ENCODE measurements around the gene ATP4B.

ATP4B gene

DNA sequence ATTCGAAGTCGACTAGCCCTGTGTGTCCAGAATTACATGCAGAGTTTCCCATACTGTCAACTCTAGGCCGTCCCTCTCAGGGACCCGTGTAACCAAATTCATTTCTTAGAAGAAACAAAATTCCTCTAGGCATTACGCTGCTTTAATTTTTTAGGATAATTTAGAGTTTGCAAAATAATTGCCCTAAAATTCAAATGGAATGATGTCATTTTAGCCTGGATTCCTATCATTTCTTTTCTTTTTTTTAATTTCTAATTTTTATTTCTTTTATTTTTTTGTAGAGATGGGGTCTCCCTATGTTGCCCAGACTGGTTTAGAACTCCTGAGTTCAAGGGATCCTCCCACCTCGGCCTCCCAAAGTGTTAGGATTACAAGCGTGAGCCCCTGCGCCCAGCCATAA, 1.3 kb upstream of the ATP4B start:
- Histone ChIP-seq H2BK15ac (ENCODE audit: low read depth, poor library complexity, severe bottlenecking) (no peak overlapping the region), H3K14ac (ENCODE audit: low read length in 2 of 2) (no peak overlapping the region), H3K36me3 (ENCODE audit: control insufficient read depth in 1 of 2, insufficient read depth in 2 of 2, low read depth in 1 of 2, low read length in 2 of 2) (no peaks in the 10 kb centered on the region), H3K4me3 (ENCODE audit: insufficient read depth in 1 of 2, low read depth in 1 of 2, low read length in 2 of 2) (no peak overlapping the region), H3K27ac (ENCODE audit: low read length, poor library complexity, severe bottlenecking) (no peak overlapping the region), H3K9me3 (ENCODE audit: control insufficient read depth, low read length) (peaks cover 31% of the 10 kb centered on the region), H3K79me1 (replicated peaks; ENCODE audit: low read length, poor library complexity, severe bottlenecking) (no peaks in the 10 kb centered on the region), H3K4me1 (ENCODE audit: control insufficient read depth, insufficient read depth, low read depth, low read length) (peaks cover 15% of the 10 kb centered on the region), H2AK5ac (ENCODE audit: low read length, severe bottlenecking) (no peak overlapping the region), H3K27me3 (ENCODE audit: control insufficient read depth in 1 of 2, insufficient read depth in 1 of 2, low read length in 2 of 2) (peaks cover 0 to 39% of the 10 kb centered on the region in 2 experiments), H2AFZ (ENCODE audit: low read depth, low read length) (no peak overlapping the region), H3K9ac (ENCODE audit: low read length) (no peak overlapping the region), H3K4me2 (ENCODE audit: low read length, poor library complexity, severe bottlenecking) (no peak overlapping the region), H3K18ac (ENCODE audit: low read depth in 1 of 2, low read length in 2 of 2) (no peak overlapping the region), H2BK120ac (ENCODE audit: low read depth, low read length) (no peak overlapping the region), H4K91ac (ENCODE audit: low read length) (no peak overlapping the region), H3K4ac (ENCODE audit: low read depth in 1 of 2, low read length in 2 of 2) (no peak overlapping the region), H3K23ac (ENCODE audit: low read length in 2 of 2) (no peak overlapping the region), H2BK12ac (ENCODE audit: low read length in 2 of 2) (no peak overlapping the region), H4K8ac (ENCODE audit: low read length) (no peak overlapping the region), H2BK5ac (ENCODE audit: low read depth, low read length, poor library complexity, severe bottlenecking) (no peak overlapping the region)
- DNase-seq, result no peak
- WGBS, result 93% methylated on average over 5 of the region's 8 CpGs

GRCh38 chr13:113658836-113659235, 838 bp upstream of the ATP4B start:
- H3K4ac ChIP-seq (ENCODE audit: low read depth in 1 of 2, low read length in 2 of 2), result no peak overlapping the region
- H4K91ac ChIP-seq (ENCODE audit: low read length), result no peak overlapping the region
- no peak overlapping the region for H4K8ac ChIP-seq (ENCODE audit: low read length)
- H2BK15ac ChIP-seq (ENCODE audit: low read depth, poor library complexity, severe bottlenecking), result no peak overlapping the region
- no peaks in the 10 kb centered on the region for H3K36me3 ChIP-seq (ENCODE audit: control insufficient read depth in 1 of 2, insufficient read depth in 2 of 2, low read depth in 1 of 2, low read length in 2 of 2)
- no peak overlapping the region for H3K4me2 ChIP-seq (ENCODE audit: low read length, poor library complexity, severe bottlenecking)
- H2BK5ac ChIP-seq (ENCODE audit: low read depth, low read length, poor library complexity, severe bottlenecking), result no peak overlapping the region
- no peak overlapping the region for H2BK12ac ChIP-seq (ENCODE audit: low read length in 2 of 2)
- no peak overlapping the region for H3K4me3 ChIP-seq (ENCODE audit: insufficient read depth in 1 of 2, low read depth in 1 of 2, low read length in 2 of 2)
- no peak overlapping the region for H2AFZ ChIP-seq (ENCODE audit: low read depth, low read length)
- H3K23ac ChIP-seq (ENCODE audit: low read length in 2 of 2), result no peak overlapping the region
- peaks cover 17% of the 10 kb centered on the region for H3K4me1 ChIP-seq (ENCODE audit: control insufficient read depth, insufficient read depth, low read depth, low read length)
- 85% methylated on average over 14 of the region's 14 CpGs for WGBS
- H3K9ac ChIP-seq (ENCODE audit: low read length), result no peak overlapping the region
- no peak overlapping the region for H3K27ac ChIP-seq (ENCODE audit: low read length, poor library complexity, severe bottlenecking)
- no peak overlapping the region for H2BK120ac ChIP-seq (ENCODE audit: low read depth, low read length)
- no peak overlapping the region for H2AK5ac ChIP-seq (ENCODE audit: low read length, severe bottlenecking)
- H3K14ac ChIP-seq (ENCODE audit: low read length in 2 of 2), result no peak overlapping the region
- DNase-seq, result no peak
- no peak overlapping the region for H3K18ac ChIP-seq (ENCODE audit: low read depth in 1 of 2, low read length in 2 of 2)
- H3K27me3 ChIP-seq (ENCODE audit: control insufficient read depth in 1 of 2, insufficient read depth in 1 of 2, low read length in 2 of 2), result peaks cover 0 to 41% of the 10 kb centered on the region in 2 experiments
- H3K9me3 ChIP-seq (ENCODE audit: control insufficient read depth, low read length), result peaks cover 31% of the 10 kb centered on the region
- no peaks in the 10 kb centered on the region for H3K79me1 ChIP-seq (replicated peaks; ENCODE audit: low read length, poor library complexity, severe bottlenecking)

GRCh38 chr13:113656831-113657671, 947 bp downstream of the ATP4B start:
- Histone ChIP-seq H2AFZ (ENCODE audit: low read depth, low read length) (no peak overlapping the region), H3K9me3 (ENCODE audit: control insufficient read depth, low read length) (peaks cover 26% of the 10 kb centered on the region), H3K36me3 (ENCODE audit: control insufficient read depth in 1 of 2, insufficient read depth in 2 of 2, low read depth in 1 of 2, low read length in 2 of 2) (no peaks in the 10 kb centered on the region), H3K14ac (ENCODE audit: low read length in 2 of 2) (no peak overlapping the region), H3K4me1 (ENCODE audit: control insufficient read depth, insufficient read depth, low read depth, low read length) (peaks cover 34% of the 10 kb centered on the region), H3K9ac (ENCODE audit: low read length) (no peak overlapping the region), H3K4me3 (ENCODE audit: insufficient read depth in 1 of 2, low read depth in 1 of 2, low read length in 2 of 2) (no peak overlapping the region), H3K27ac (ENCODE audit: low read length, poor library complexity, severe bottlenecking) (no peak overlapping the region), H2BK15ac (ENCODE audit: low read depth, poor library complexity, severe bottlenecking) (no peak overlapping the region), H3K23ac (ENCODE audit: low read length in 2 of 2) (no peak overlapping the region), H2BK12ac (ENCODE audit: low read length in 2 of 2) (no peak overlapping the region), H4K91ac (ENCODE audit: low read length) (no peak overlapping the region), H3K27me3 (ENCODE audit: control insufficient read depth in 1 of 2, insufficient read depth in 1 of 2, low read length in 2 of 2) (peaks cover 0 to 43% of the 10 kb centered on the region in 2 experiments), H3K4ac (ENCODE audit: low read depth in 1 of 2, low read length in 2 of 2) (no peak overlapping the region), H3K4me2 (ENCODE audit: low read length, poor library complexity, severe bottlenecking) (no peak overlapping the region), H2BK5ac (ENCODE audit: low read depth, low read length, poor library complexity, severe bottlenecking) (no peak overlapping the region), H3K18ac (ENCODE audit: low read depth in 1 of 2, low read length in 2 of 2) (no peak overlapping the region), H2BK120ac (ENCODE audit: low read depth, low read length) (no peak overlapping the region), H3K79me1 (replicated peaks; ENCODE audit: low read length, poor library complexity, severe bottlenecking) (no peaks in the 10 kb centered on the region), H4K8ac (ENCODE audit: low read length) (no peak overlapping the region), H2AK5ac (ENCODE audit: low read length, severe bottlenecking) (no peak overlapping the region)
- WGBS, result 93% methylated on average over 42 of the region's 42 CpGs
- no peak for DNase-seq

- no peak overlapping the region for H4K8ac ChIP-seq (ENCODE audit: low read length)
These were observed 1.9 kb downstream of the ATP4B start for GRCh38 chr13:113656003-113656588.

More at GRCh38 chr13:113656003-113656588, 1.9 kb downstream of the ATP4B start:
- Histone ChIP-seq H2AK5ac (ENCODE audit: low read length, severe bottlenecking) (no peak overlapping the region), H3K79me1 (replicated peaks; ENCODE audit: low read length, poor library complexity, severe bottlenecking) (peaks cover 4% of the 10 kb centered on the region), H4K91ac (ENCODE audit: low read length) (no peak overlapping the region), H3K14ac (ENCODE audit: low read length in 2 of 2) (no peak overlapping the region), H3K23ac (ENCODE audit: low read length in 2 of 2) (no peak overlapping the region), H3K9ac (ENCODE audit: low read length) (no peak overlapping the region), H3K18ac (ENCODE audit: low read depth in 1 of 2, low read length in 2 of 2) (no peak overlapping the region), H3K27ac (ENCODE audit: low read length, poor library complexity, severe bottlenecking) (no peak overlapping the region), H3K27me3 (ENCODE audit: control insufficient read depth in 1 of 2, insufficient read depth in 1 of 2, low read length in 2 of 2) (peaks cover 0 to 43% of the 10 kb centered on the region in 2 experiments), H2BK5ac (ENCODE audit: low read depth, low read length, poor library complexity, severe bottlenecking) (no peak overlapping the region), H2AFZ (ENCODE audit: low read depth, low read length) (no peak overlapping the region), H3K4me1 (ENCODE audit: control insufficient read depth, insufficient read depth, low read depth, low read length) (peaks cover 41% of the 10 kb centered on the region), H2BK120ac (ENCODE audit: low read depth, low read length) (no peak overlapping the region), H2BK15ac (ENCODE audit: low read depth, poor library complexity, severe bottlenecking) (no peak overlapping the region), H3K36me3 (ENCODE audit: control insufficient read depth in 1 of 2, insufficient read depth in 2 of 2, low read depth in 1 of 2, low read length in 2 of 2) (no peaks in the 10 kb centered on the region), H3K4me3 (ENCODE audit: insufficient read depth in 1 of 2, low read depth in 1 of 2, low read length in 2 of 2) (no peak overlapping the region), H3K4ac (ENCODE audit: low read depth in 1 of 2, low read length in 2 of 2) (no peak overlapping the region), H3K9me3 (ENCODE audit: control insufficient read depth, low read length) (peaks cover 17% of the 10 kb centered on the region), H3K4me2 (ENCODE audit: low read length, poor library complexity, severe bottlenecking) (no peak overlapping the region), H2BK12ac (ENCODE audit: low read length in 2 of 2) (no peak overlapping the region)
- whole genome bisulfite sequencing, result 95% methylated on average over 25 of the region's 25 CpGs
- no peak for DNase-seq

Data from mesenchymal stem cell (in vitro differentiated cells and primary cell).